H54 (cell line): ENCODE results near the gene ARG2.

Experiments used
- DNase-seq: peaks from one replicate; pipeline ENCODE4 v3.0.0; 2011; ENCODE audit warnings: low spot score, mixed read lengths; ENCODE audit not compliant: insufficient read length
- FAIRE-seq: peaks from 3 replicates; lab custom pipeline; 2011; peaks lifted over from hg19 to GRCh38; lab: Jason Lieb, UNC
- POLR2A ChIP-seq: IDR thresholded peaks from 2 replicates; pipeline ENCODE4 v1.6.1; 2011; ENCODE audit warnings: low read depth, mild to moderate bottlenecking, low read length

Gene ARG2

GRCh38 chr14:67666750-67667449, 47.2 kb downstream of the ARG2 start:
- no peak for TF ChIP-seq POLR2A
- peak; percentile 78 for FAIRE-seq
- DNase-seq: peak; percentile 16

GRCh38 chr14:67668559-67668958, 48.8 kb downstream of the ARG2 start:
- FAIRE-seq (no peak), DNase-seq (no peak)
- no peak for TF ChIP-seq POLR2A

- FAIRE-seq: no peak
- no peak for TF ChIP-seq POLR2A
- DNase-seq: no peak
Measured at GRCh38 chr14:67673451-67673850, 53.7 kb downstream of the ARG2 start.

- DNase-seq (peak; percentile 42), FAIRE-seq (no peak)
- peak; percentile 30; the same call in 1 of the 2 replicates for TF ChIP-seq POLR2A
Measured at GRCh38 chr14:67674139-67674479, 54.4 kb downstream of the ARG2 start.

- FAIRE-seq (no peak), DNase-seq (peak; percentile 47)
- TF ChIP-seq POLR2A: peak; percentile 36
Measured at GRCh38 chr14:67674480-67675218, 54.9 kb downstream of the ARG2 start, which contains the start of gene VTI1B. Gene VTI1B (minus strand): TSS chr14:67674632. CDS start chr14:67674489, 143 bp downstream.

GRCh38 chr14:67675219-67675582, 55.5 kb downstream of the ARG2 start:
- DNase-seq (no peak), FAIRE-seq (no peak)
- no peak for TF ChIP-seq POLR2A

GRCh38 chr14:67679006-67679405, 59.3 kb downstream of the ARG2 start:
- TF ChIP-seq POLR2A: no peak
- DNase-seq (no peak), FAIRE-seq (no peak)

- no peak for TF ChIP-seq POLR2A
- peak; percentile 92 for FAIRE-seq
- DNase-seq: peak; percentile 44
Measured at GRCh38 chr14:67680121-67680602, 60.4 kb downstream of the ARG2 start.

GRCh38 chr14:67680941-67681340, 61.2 kb downstream of the ARG2 start:
- no peak for TF ChIP-seq POLR2A
- DNase-seq (no peak), FAIRE-seq (no peak)

GRCh38 chr14:67683842-67684241, 64.1 kb downstream of the ARG2 start:
- FAIRE-seq (no peak), DNase-seq (no peak)
- TF ChIP-seq POLR2A: no peak

- FAIRE-seq (no peak), DNase-seq (no peak)
- no peak for TF ChIP-seq POLR2A
Measured at GRCh38 chr14:67690011-67690410, 70.3 kb downstream of the ARG2 start.

- FAIRE-seq: peak; percentile 95
- DNase-seq: peak; percentile 66
- peak; percentile 18; the same call in 1 of the 2 replicates for TF ChIP-seq POLR2A
Measured at GRCh38 chr14:67694791-67695393, 75.2 kb downstream of the ARG2 start.

GRCh38 chr14:67695394-67695949, 75.8 kb downstream of the ARG2 start, which contains the start of gene RDH11:
Gene RDH11 (minus strand): TSS chr14:67695764. CDS start chr14:67695703, 61 bp downstream.
- peak; percentile 77 for FAIRE-seq
- peak; percentile 57 for DNase-seq
- peak; percentile 83 for TF ChIP-seq POLR2A

- FAIRE-seq (no peak), DNase-seq (no peak)
- no peak for TF ChIP-seq POLR2A
Measured at GRCh38 chr14:67697006-67697405, 77.3 kb downstream of the ARG2 start.
